Smooth muscle cell (in vitro differentiated cells): ENCODE measurements around the gene GCHFR. TPM values are rescaled to one million over a fixed set of nuclear protein-coding genes. Genes with fewer than 3 reads are reported as not detected.

Experiments used
- DNase-seq: peaks from one replicate; lab custom pipeline; 2025; ENCODE audit not compliant: unreplicated experiment; lab: John Stamatoyannopoulos, UW
- H2AFZ ChIP-seq: fragments of 200-600 bp; sonication (generic); 2 replicates; pipeline ENCODE4 v1.6.0; 2016; ENCODE audit warnings: antibody characterized with exemption, low read depth, mild to moderate bottlenecking
- H3F3A ChIP-seq: fragments of 200-600 bp; sonication (generic); 2 replicates; pipeline ENCODE4 v1.6.0; 2017; ENCODE audit warnings: antibody characterized with exemption, low read depth
- H3K27ac ChIP-seq: fragments of 200-600 bp; sonication (generic); 2 replicates; pipeline ENCODE4 v1.5.1; 2016; ENCODE audit warnings: low read depth, mild to moderate bottlenecking
- H3K27me3 ChIP-seq: fragments of 200-600 bp; sonication (generic); 2 replicates; pipeline ENCODE4 v1.6.1; 2016; ENCODE audit warnings: low read depth, mild to moderate bottlenecking
- H3K36me3 ChIP-seq: fragments of 200-600 bp; sonication (generic); 2 replicates; pipeline ENCODE4 v1.5.1; 2016; ENCODE audit warnings: low read depth
- H3K4me1 ChIP-seq: fragments of 200-600 bp; sonication (generic); 2 replicates; pipeline ENCODE4 v1.5.1; 2016; ENCODE audit warnings: low read depth
- H3K4me2 ChIP-seq: fragments of 200-600 bp; sonication (generic); 2 replicates; pipeline ENCODE4 v1.6.0; 2016; ENCODE audit warnings: mild to moderate bottlenecking
- H3K4me3 ChIP-seq: fragments of 200-600 bp; sonication (generic); 2 replicates; pipeline ENCODE4 v1.5.1; 2016; ENCODE audit warnings: mild to moderate bottlenecking
- H3K79me2 ChIP-seq: fragments of 200-600 bp; sonication (generic); 2 replicates; pipeline ENCODE4 v1.6.0; 2016; ENCODE audit warnings: low read depth, mild to moderate bottlenecking
- H3K9ac ChIP-seq: fragments of 200-600 bp; sonication (generic); 2 replicates; pipeline ENCODE4 v1.6.0; 2016; ENCODE audit warnings: low read depth
- H3K9me3 ChIP-seq: fragments of 200-600 bp; sonication (generic); replicated peaks from 2 replicates; pipeline ENCODE4 v1.5.1; 2016; ENCODE audit warnings: low read depth
- H4K20me1 ChIP-seq: fragments of 200-600 bp; sonication (generic); 2 replicates; pipeline ENCODE4 v1.6.0; 2016; ENCODE audit warnings: low read depth
- WGBS: methylation state at CpG from one replicate; pipeline ENCODE4 v1.1.7; 2016; ENCODE audit warnings: low lambda C conversion rate; 5-methylcytosine and 5-hydroxymethylcytosine counted together
- polyA plus RNA-seq: library from polyadenylated mRNA; unstranded; fragments of >200 nt; fragmentation: Nextera tagmentation; extraction: Ambion mirVana; gene quantifications from 2 replicates; pipeline ENCODE4 v1.2.1, GENCODE V29; 2016
- total RNA-seq: library from RNA; depleted of rRNA; stranded (reverse); fragments of >200 nt; gene quantifications from 2 replicates; pipeline ENCODE4 v1.2.3, GENCODE V29; 2014
- TF ChIP-seq, protein P1 (sequence below): fragments of 200-600 bp; sonication (generic); IDR thresholded peaks from 2 replicates; pipeline ENCODE4 v1.5.1; 2017; ENCODE audit warnings: borderline replicate concordance, mild to moderate bottlenecking, antibody characterized with exemption; ENCODE audit not compliant: insufficient read depth, poor library complexity, severe bottlenecking

The GCHFR gene
- total RNA-seq (9.1 and 12.4 TPM in 2 replicates), polyA plus RNA-seq (8.9 and 19.0 TPM in 2 replicates)

DNA sequence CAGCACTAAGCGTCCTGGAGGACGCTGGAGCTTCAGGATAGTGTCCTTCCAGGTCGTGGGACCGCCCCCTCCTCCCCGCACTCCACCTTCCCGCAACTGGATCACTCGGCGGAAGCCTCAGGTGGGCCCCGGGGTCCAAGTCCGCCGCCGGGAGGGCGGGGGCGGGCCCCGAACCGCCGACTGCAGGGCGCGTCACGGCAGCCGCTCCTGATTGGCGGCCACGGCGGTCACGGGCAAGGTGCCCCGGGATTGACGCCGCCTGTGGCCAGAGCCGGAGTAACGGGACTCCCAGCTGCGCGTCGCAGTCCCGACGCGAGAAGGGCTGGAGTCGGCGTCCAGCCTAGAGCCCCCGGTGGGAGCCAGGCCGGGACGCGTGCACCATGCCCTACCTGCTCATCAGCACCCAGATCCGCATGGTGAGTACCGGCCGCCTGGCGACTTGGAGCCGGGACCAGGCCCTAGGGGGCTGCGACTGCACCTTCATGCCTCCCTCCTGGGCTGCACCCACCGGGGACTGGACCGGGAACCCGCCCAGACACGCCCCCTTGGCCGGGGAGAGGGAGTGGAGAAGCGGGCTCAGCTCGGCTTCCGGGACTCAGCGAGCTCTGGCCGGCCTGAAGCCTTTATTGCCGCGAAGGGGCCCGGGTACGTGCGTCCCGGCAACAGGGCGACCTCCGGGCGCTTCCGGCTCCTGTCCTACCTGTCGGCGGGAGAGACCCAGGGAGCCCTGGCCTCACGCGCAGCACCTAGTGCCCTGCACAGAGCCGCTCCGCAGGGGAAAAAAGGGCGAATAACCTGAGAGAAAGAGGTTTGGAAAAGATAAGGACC, at the start of gene GCHFR:
TSS of gene GCHFR (plus strand) at position 268 of the 828 bp plus-strand sequence. CDS start at position 381, 113 bp downstream.
- Histone ChIP-seq H3F3A (peaks cover 7% of the 10 kb centered on the region), H2AFZ (peak within 1 kb of the TSS; percentile 36), H3K4me1 (peaks cover 9% of the 10 kb centered on the region), H4K20me1 (no peaks in the 10 kb centered on the region), H3K36me3 (no peaks in the 10 kb centered on the region), H3K27ac (peak within 1 kb of the TSS; percentile 0), H3K9me3 (no peaks in the 10 kb centered on the region), H3K9ac (peak within 1 kb of the TSS; percentile 0), H3K4me2 (peak within 1 kb of the TSS; percentile 95), H3K27me3 (no peaks in the 10 kb centered on the region), H3K4me3 (peak within 1 kb of the TSS; percentile 57), H3K79me2 (no peaks in the 10 kb centered on the region)
- TF ChIP-seq, protein P1, sequence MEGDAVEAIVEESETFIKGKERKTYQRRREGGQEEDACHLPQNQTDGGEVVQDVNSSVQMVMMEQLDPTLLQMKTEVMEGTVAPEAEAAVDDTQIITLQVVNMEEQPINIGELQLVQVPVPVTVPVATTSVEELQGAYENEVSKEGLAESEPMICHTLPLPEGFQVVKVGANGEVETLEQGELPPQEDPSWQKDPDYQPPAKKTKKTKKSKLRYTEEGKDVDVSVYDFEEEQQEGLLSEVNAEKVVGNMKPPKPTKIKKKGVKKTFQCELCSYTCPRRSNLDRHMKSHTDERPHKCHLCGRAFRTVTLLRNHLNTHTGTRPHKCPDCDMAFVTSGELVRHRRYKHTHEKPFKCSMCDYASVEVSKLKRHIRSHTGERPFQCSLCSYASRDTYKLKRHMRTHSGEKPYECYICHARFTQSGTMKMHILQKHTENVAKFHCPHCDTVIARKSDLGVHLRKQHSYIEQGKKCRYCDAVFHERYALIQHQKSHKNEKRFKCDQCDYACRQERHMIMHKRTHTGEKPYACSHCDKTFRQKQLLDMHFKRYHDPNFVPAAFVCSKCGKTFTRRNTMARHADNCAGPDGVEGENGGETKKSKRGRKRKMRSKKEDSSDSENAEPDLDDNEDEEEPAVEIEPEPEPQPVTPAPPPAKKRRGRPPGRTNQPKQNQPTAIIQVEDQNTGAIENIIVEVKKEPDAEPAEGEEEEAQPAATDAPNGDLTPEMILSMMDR: peak; percentile 11
- WGBS: 1% methylated on average over 57 of the region's 75 CpGs
- DNase-seq: peak; percentile 75

GRCh38 chr15:40714144-40714543, 49.7 kb upstream of the GCHFR start:
- no peaks in the 10 kb centered on the region for H3K4me1 ChIP-seq
- no peaks in the 10 kb centered on the region for H3K79me2 ChIP-seq
- no peak overlapping the region for H3K4me3 ChIP-seq
- no peaks in the 10 kb centered on the region for H3F3A ChIP-seq
- no peak overlapping the region for H3K4me2 ChIP-seq
- no peaks in the 10 kb centered on the region for H4K20me1 ChIP-seq
- no peak overlapping the region for H3K9ac ChIP-seq
- no peaks in the 10 kb centered on the region for H3K9me3 ChIP-seq
- H3K36me3 ChIP-seq: no peaks in the 10 kb centered on the region
- no peak overlapping the region for H2AFZ ChIP-seq
- DNase-seq: no peak
- no peak overlapping the region for H3K27ac ChIP-seq
- TF ChIP-seq, protein P1: no peak
- H3K27me3 ChIP-seq: no peaks in the 10 kb centered on the region
- WGBS: 82% methylated on average over 2 of the region's 2 CpGs

DNA sequence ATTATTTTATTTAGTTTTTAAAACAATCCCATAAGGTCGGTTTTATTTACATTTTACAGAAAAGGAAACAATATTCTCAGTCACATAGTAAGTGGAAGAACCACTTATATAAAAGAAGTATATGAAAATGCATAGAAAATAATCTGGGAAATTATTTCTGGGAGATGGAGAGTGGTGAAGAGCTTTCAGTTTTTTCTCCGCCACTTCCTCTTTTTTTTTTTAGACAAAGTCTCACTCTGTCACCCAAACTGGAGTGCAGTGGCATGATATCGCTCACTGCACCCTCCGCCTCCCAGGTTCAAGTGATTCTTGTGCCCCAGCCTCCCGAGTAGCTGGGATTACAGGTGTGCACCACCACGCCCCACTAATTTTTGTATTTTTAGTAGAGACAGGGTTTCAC, 47.7 kb upstream of the GCHFR start:
- no peaks in the 10 kb centered on the region for H3K27me3 ChIP-seq
- TF ChIP-seq, protein P1: no peak

More for the DNA sequence above, 47.7 kb upstream of the GCHFR start:
- no peak overlapping the region for H3K4me3 ChIP-seq
- 100% methylated on average over 6 of the region's 6 CpGs for WGBS
- no peak overlapping the region for H3K9ac ChIP-seq
- H3K79me2 ChIP-seq: no peaks in the 10 kb centered on the region
- DNase-seq: no peak
- no peaks in the 10 kb centered on the region for H3K36me3 ChIP-seq
- no peaks in the 10 kb centered on the region for H4K20me1 ChIP-seq
- H3F3A ChIP-seq: no peaks in the 10 kb centered on the region
- no peak overlapping the region for H3K27ac ChIP-seq
- no peak overlapping the region for H2AFZ ChIP-seq
- H3K4me1 ChIP-seq: no peaks in the 10 kb centered on the region
- H3K9me3 ChIP-seq: no peaks in the 10 kb centered on the region
- H3K4me2 ChIP-seq: no peak overlapping the region
